T-helper 1 cell treated with Interleukin-12 subunit alpha and Interleukin-12 subunit beta and Interleukin-4 antibody, amounts not matched to agents 30 ng/mL and 1 ng/mL, for 36 hours (primary cell): ENCODE data around the gene ZNF839. TPM values are rescaled to one million over a fixed set of nuclear protein-coding genes. Genes with fewer than 3 reads are reported as not detected.
"Not testable (repeated sequence)": the region's sequence is repeated elsewhere in the genome, so short reads cannot be mapped to it uniquely, and the experiment has no call there.

ENCODE experiments used
- intact Hi-C: fragments of 100-400 bp; cut with micrococcal nuclease; formaldehyde crosslinking; loops from one replicate; pipeline ENCODE4 v1.15.1; 2024
- total RNA-seq: library from RNA; stranded (reverse); gene quantifications from 2 replicates; pipeline ENCODE4 v1.2.3, GENCODE V29; 2022

ZNF839 gene
- 14.8 and 16.4 TPM in 2 replicates for total RNA-seq

DNA sequence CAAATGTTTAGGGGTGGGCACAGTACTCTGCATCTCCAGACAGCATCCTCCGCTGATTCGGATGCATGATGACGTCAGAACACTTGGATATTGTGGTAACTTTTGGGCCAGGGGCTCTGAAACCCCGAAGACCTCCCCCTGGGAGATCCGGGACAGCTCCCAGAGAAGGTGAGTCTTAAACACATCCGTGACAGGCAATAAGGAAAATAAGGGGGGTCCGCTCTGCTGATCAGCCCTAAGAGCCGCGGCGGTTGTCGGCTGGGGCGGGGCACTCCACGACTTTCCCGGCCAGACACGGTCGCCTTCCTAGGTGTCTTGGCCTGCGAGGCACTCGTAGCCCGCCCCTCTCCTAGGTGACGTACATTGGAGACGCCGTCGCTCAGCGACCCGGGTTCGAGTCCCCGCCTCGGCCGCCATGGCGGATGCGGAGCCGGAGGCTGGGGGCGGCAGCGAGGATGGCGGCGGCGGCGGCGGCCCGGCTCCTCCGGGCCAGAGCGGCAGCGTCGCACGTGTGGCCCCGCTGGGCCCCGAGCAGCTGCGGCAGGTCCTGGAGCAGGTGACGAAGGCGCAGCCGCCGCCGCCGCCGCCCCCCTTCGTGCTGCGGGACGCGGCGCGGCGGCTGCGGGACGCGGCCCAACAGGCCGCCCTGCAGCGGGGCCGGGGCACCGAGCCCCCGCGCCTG, at the start of gene ZNF839:
Gene ZNF839, plus strand, starts transcription at position 396 of the 682 bp plus-strand sequence. Its CDS starts 20 bp downstream, at position 416.
- intact Hi-C loops = loop anchor here (1.0 to 10.0 kb wide), 10 partner anchors 15 to 597 kb away; partner anchors contain the start of genes CINP, DYNC1H1, MOK and TECPR2

DNA sequence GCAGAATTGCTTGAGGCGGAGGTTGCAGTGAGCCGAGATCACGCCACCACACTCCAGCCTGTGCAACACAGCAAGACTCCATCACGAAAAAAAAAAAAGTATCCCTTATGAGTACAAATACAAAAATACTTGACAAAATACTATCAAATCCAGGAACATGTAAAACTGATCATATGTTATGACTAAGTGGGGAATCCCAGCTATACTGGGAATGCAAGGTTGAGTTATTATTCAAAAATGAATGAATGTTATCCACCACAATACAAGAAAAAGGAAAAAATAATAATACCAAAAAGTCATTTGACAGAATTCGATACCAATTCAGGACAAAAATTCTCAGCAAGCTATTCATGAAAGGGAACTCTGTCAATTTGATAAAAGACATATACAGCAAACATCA, 47.2 kb upstream of the ZNF839 start:
- intact Hi-C loops = no loop called here

DNA sequence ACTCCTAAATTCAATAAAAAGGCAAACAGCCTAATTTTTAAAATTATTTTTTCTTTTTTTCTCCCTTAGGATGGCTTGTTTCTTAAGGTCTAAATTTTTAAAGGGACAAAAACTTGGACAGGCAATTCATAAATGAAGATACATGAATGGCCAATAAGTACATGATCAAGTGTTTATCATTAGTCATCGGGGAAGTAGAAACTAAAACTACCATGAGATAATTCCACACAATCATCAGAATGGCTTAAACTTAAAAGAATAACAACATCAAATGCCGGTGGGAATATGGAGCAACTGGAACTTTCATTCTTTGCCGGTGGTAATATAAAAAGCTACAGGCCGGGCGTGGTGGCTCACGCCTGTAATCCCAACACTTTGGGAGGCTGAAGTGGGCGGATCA, 43.7 kb upstream of the ZNF839 start:
- intact Hi-C loops = no loop called here

DNA sequence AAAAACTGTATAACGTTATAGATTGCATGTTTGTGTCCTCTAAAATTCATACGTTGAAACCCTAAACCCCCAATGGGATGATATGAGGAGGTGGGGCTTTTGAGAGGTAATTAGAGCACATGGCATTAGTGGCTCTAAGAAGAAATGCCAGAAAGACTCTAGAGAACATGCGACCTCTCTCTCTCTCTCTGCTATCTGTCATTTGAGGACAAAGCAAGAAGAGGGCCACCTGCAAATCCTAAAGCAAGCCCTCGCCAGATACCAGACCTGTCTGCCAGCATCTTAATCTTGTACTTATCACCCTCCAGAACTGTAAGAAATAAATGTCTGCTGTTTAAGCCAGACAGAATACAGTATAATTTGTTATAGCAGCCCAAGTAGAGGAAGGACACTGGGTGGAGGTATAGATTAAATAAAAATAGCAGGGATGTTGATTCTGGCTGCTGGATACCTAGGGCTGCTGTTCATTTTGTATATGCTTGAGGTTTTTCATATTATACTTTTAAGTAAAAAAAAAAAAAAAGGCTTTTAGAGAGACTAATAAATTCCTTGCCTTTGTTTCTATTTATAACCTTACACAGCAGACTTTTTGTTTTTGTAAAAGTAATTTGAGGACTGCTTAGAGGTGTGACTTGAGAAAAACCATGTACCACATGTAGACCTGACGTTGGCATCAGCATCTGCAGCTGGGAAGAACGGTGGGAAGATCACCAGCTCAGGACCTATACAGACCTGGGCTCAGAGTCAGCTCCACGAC, 41.5 kb upstream of the ZNF839 start:
- intact Hi-C loops = no loop called here

DNA sequence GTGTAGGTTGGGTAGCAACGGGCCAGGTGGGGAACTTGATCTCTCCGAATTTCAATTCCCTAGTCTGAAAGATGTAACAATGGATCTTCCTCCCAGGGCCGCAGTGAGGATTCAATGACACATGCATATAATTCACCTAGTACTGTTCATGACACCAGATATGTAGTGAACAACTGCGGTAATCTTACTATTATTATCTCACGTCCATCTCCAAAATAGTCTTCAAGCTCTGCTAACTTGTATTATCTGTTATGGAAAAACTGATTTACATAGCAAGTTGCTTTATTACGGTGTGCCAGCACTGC, 41.0 kb upstream of the ZNF839 start:
- intact Hi-C loops = no loop called here

DNA sequence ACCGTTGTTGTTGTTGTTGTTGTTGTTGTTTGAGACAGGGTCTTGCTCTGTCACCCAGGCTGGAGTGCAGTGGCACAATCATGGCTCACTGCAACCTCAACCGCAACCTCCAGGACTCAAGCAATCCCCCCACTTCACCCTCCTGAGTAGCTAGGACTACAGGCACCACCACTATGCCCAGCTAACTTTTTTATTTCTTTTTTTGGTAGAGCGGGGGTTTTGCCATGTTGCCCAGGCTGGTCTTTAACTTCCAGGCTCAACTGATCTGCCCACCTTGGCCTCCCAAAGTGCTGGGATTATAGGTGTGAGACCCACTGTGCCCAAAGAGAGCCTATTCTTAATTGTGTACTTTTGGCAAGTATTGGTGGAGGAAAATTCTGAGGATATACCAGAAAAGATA, 40.3 kb upstream of the ZNF839 start:
- intact Hi-C loops = no loop called here

DNA sequence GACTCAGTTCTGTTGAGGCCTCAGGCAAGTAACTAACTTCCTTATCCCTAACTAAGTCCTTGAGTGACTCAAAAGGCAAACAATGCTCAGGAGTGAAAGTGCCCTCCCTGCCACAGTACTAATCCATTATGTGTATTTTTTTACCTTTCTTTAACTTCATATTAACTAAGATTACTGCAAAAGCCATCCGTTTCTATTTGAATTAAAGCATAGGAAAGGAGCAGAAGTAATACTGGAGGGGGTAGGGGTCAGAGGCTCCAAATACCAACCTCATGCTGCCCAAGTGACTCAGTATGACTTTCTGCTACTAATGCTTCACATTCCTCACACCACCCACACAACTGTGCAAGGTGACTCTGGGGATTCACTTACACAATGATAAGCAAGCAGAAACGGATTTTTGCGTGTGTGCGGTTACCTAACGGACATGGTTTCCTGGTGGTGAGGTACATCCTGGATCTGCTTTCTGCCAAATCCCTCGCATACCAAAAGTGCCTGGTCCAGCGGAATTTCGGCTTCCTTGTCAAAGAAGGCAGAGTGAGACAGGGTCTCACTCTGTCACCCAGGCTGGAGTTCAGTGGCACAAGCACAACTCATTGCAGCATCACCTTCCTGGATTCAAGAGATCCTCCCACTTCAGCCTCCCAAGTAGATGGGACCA, 39.7 kb upstream of the ZNF839 start:
- intact Hi-C loops = no loop called here

DNA sequence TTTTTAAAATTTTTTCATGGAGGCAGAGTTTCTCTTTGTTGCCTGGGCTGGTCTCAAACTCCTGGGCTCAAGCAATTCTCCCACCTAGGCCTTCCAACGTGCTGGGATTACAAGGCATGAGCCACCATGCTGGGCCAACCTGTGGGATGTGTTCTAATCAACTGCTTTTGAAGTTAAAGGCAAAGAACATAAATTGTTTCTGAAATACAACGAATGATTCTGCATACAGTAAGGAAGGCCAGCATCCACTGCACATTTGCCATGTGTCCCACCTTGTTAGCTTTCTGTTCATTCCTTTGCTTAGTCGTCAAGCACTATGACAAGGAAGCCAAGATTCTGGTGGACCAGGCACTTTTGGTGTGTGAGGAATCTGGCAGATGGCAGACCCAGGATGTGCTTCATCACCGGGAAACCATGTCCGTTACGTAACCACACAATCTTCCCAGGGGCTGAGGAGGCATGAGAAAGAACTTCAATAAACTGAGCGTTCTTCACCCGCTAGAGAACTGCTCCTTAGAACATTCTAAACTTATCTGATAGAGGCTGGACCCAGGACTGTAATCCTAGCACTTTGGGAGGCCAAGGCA, 39.1 kb upstream of the ZNF839 start:
- intact Hi-C loops = no loop called here

DNA sequence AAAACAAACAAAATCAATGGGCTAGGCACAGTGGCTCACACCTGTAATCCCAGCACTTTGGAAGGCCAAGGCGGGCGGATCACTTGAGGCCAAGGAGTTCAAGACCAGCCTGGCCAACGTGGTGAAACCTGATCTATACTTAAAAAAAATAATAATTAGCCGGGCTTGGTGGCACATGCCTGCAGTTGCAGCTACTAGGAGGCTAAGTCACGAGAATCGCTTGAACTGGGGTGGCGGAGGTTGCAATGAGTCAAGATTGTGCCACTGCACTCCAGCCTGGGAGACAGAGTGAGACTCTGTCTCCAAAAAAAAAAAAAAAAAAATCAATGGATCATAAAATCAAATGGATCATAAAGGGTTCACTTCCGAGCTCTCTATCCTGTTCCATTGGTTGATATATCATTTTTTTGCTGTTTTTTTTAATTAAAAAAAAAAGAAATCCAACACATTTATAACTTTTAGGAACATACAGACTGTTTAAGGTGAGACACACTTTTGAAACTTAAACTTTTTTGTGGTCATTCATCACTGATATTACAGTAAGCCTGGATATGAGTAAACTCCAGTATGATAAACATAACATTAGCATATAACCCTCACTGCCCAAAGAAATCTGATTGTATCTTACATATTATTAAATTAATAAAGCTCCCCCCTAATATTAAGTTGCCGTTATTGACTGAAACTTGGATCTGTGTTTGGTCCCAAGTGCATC, 36.6 kb upstream of the ZNF839 start:
- intact Hi-C loops = no loop called here

DNA sequence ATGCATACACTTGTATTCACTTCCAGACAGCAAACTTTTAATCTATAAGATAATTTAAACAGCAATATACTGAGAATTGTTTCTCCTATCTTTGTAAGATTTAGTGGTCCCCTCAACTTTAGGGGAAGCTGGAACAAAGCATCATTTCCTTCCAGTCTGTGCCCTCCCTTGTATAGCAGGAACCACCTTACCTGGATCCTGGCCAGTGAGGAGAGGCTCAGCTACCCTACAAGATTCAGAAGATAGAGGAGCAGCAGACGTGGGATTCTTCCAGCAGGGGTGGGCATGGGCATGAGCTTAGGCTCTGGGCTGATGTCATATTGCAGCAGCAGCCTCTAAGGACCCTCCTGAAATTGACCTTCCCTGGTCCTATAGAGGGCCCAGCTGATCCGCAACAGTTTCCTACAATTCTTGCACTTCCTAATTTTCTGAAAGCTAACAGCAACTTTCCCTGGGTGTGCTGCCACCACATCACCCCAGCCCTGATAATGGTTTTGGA, 35.9 kb upstream of the ZNF839 start:
- intact Hi-C loops = no loop called here

DNA sequence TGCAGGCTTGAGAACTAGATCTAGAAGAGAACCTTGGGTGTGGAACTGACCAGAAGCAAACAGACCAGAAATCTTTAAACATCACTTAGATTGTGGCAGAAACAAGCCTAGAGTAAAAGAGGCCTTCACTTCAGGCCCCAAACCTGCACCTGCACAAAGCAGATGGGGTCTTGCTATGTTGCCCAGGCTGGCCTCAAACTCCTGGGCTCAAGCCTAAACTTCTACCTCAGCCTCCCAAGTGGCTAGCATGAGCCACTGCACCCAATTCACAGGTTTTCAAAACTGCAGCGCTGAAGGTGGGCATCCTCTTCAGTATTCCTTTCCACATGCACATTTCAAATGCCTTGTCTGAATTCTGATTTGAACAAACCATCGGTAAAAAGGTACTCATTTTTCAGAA, 34.4 kb upstream of the ZNF839 start:
- intact Hi-C loops = no loop called here

DNA sequence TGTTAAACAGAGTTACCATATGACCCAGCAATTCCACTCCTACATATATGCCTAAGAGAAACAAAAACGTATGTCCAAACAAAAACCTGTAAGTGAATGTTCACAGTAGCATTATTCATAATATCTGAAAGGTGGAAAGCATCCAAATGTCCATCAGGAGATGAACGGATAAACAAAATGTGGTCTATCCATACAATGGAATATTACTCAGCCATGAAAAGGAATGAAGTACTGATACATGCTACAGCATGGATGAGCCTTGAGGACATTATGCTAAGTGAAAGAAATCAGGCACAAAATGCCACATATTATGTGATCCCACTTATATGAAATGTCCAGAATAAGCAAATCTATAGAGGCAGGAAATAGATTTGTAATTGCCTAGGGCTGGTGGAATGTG, 31.4 kb upstream of the ZNF839 start:
- intact Hi-C loops = no loop called here

DNA sequence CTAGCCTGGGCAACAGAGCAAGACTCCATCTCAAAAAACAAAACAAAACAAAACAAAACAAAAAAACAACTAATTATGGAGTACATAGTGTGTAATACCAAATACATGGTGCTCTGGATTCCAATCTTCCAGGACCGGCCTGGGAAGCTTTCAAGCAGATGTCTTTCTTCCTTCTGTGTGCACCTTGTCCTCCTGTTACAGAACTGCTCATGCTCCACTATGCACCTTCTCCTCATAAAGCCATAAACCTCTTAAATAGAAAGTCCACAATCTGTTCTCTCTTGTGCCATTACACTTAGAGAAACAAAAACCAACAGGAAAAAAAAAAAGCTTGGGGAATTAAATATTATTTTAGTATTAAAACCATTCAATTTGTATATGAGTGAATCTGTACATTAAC, 27.1 kb upstream of the ZNF839 start:
- intact Hi-C loops = no loop called here

DNA sequence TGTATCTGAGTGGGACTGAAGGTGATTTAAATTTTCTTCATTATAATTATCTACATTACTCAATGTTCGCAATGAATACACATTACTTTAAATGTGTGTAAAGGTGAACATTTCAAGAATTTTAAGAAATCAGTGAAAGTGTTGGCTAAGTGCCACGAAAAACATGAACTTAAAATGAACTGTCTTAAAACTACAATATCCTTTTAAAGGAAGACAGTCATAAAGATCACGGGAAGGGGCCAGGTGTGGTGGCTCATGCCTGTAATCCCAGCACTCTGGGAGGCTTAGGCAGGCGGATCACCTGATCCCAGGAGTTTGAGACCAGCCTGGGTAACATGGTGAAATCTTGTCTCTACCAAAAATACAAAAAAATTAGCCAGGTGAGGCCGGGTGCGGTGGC, 25.8 kb upstream of the ZNF839 start:
- intact Hi-C loops = no loop called here

DNA sequence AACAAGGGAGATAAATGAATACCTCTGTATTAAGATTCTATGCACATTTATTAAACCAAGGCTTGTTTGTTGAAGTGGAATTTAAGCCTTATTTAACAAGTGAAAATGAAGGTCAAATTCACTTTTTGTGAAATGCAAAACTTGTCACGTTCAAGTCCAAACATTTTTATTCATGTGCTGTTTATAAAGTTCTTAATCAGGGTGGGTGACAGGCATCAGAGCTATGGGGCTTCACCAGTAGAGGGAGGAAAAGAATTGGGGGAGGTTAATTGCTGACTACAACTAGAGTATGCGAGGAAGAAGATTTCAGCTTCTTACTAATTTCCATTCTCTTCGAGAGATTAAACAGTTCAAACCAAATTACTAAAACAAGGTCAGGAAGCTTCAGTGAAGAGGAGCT, 24.3 kb upstream of the ZNF839 start:
- intact Hi-C loops = no loop called here

DNA sequence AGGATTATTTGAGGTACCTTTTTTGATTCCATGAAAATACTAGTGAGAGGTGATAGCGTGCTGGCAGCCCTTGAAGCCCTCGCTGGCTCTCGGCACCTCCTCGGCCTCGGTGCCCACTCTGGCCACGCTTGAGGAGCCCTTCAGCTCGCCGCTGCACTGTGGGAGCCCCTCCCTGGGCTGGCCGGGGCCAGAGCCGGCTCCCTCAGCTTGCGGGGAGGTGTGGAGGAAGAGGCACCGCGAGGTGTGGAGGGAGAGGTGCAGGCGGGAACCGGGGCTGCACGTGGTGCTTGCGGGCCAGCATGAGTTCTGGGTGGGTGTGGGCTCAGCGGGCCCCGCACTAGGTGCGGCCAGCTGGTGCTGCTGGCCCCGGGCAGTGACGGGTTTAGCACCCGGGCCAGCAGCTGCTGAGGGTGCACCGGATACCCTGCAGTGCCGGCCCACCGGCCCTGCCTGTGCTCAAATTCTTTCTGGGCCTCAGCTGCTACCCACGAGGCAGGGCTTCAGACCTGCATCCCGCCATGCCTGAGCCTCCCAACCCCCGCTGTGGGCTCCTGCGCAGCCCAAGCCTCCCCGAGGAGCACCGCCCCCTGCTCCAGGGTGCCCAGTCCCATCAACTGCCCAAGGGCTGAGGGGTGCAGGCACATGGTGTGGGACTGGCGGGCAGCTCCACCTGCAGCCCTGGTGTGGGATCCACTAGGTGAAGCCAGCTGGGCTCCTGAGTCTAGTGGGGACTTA, 21.9 kb upstream of the ZNF839 start:
- intact Hi-C loops = no loop called here

DNA sequence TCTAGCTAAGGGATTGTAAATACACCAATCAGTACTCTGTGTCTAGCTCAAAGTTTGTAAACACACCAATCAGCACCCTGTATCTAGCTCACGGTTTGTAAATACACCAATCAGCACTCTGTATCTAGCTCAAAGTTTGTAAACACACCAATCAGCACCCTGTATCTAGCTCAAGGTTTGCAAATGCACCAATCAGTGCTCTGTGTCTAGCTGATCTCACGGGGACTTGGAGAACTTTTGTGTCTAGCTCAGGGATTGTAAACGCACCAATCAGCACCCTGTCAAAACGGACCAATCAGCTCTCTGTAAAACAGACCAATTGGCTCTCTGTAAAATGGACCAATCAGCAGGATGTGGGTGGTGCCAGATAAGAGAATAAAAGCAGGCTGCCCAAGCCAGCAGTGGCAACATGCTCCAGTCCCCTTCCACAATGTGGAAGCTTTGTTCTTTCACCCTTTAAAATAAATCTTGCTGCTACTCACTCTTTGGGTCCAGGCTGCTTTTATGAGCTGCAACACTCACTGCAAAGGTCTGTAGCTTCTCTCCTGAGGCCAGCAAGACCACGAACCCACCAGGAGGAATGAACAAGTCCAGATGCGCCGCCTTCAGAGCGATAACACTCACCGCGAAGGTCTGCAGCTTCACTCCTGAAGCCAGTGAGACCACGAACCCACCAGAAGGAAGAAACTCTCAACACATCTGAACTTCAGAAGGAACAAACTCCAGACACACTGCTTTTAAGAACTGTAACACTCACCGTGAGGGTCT, 21.1 kb upstream of the ZNF839 start:
- intact Hi-C loops = not testable (repeated sequence)

DNA sequence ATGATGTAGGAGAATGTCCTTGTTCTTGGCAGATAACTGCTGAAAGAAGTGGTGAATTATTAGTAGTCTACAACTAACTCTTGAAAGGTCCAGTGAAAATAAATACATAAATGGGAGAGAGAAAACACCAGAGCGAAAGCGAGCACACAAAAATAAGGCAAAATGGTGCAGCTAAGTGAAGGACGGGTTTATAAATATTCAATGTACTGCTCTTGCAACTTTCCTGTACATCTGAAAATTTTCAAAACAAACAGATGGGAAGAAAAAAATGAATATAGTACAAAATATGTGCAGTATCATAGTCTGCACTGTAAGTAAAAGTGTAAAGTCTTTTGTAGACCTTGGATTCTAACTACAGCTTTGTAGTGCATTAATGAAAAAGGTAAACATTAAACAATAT, 15.9 kb upstream of the ZNF839 start:
- intact Hi-C loops = loop anchor here (2.0 kb wide), 2 partner anchors 15 to 69 kb away; partner anchors contain the start of gene ZNF839

DNA sequence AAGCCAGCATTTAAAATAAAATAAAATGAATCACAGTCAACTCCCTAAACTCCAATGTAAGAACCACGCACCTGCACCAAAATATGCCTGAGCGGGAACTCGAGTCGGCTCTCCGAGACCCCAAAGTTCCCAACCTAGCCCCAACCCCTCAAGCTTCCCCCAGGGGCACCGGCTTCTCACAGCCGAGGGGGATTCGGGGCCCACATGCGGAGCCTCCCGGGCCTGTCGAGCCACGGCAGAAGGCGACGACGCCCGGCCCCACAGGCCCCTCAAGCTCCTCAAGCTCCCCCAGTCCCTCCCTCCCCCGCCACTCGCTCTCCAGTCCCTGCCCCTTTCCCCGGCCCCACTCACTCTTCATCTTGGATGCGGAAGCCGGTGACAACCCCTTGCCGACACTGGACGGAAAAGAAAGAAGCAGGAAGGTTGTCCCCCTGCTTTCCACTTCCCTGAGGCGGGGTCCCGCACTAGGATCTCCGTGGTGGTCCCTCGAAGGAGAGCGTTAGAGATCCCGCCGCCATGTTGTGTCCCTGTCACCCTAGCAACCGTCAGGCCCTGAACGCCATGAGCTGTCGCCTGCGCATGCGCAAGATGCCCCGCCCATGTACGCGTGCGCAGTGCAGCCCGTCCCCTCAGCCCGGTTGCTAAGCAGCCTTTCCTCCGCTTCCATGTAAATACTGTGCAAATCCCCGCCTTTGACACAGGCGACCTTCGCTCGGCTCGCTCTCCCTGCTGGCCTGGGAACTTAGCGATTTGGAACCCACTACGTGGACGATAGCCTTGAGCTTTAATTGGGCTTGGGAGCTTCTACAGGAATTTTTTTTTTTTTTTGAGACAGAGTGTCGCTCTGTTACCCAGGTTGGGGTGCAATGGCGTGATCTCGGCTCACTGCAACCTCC, 14.7 kb upstream of the ZNF839 start, which contains the start of gene MOK:
Gene MOK, minus strand, starts transcription at position 554 of the 896 bp plus-strand sequence. Its CDS starts 196 bp downstream, at position 358.
- intact Hi-C loops = loop anchor here (1.0 to 2.0 kb wide), 7 partner anchors 9 to 357 kb away; partner anchors contain the start of genes CINP, DYNC1H1, TECPR2 and WDR20
